Activated naive CD4-positive, alpha-beta T cell (primary cell): ENCODE measurements around the gene BECN2.

Source experiments
- DNase-seq, 4 experiments: peaks; one replicate each; lab custom pipeline; 2025; lab: John Stamatoyannopoulos, UW

The BECN2 gene, protein sequence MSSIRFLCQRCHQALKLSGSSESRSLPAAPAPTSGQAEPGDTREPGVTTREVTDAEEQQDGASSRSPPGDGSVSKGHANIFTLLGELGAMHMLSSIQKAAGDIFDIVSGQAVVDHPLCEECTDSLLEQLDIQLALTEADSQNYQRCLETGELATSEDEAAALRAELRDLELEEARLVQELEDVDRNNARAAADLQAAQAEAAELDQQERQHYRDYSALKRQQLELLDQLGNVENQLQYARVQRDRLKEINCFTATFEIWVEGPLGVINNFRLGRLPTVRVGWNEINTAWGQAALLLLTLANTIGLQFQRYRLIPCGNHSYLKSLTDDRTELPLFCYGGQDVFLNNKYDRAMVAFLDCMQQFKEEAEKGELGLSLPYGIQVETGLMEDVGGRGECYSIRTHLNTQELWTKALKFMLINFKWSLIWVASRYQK

GRCh38 chr1:241957692-241958494, at the start of gene BECN2:
TSS of gene BECN2 (plus strand) at chr1:241957767. CDS start at chr1:241957767, 0 bp downstream.
- DNase-seq: no peak

GRCh38 chr1:241916196-241916595, 41.4 kb upstream of the BECN2 start:
- DNase-seq: no peak

DNA sequence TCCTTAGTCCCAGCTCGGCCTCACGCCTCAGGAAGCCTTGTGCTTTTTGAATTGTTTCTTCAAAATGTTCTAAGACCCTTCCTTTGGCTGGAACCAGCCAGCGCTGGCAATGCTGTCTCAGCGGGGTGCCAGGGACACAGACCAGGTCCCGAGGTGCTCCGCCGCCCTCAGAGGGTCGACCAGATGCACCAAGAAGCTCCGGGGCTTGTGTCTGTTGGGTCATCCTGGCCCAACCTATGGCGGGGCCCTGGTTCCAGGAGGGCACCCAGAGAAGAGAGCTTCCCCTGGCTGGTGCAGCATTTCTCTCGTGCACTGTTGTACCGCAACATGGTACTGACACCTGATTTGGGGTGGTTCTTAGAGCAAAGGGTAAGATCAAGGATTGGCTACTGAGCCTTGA, 40.1 kb upstream of the BECN2 start:
- DNase-seq: no peak

GRCh38 chr1:241918879-241919278, 38.7 kb upstream of the BECN2 start:
- DNase-seq: no peak

- no peak for DNase-seq
Measured at GRCh38 chr1:241924080-241924808, 33.3 kb upstream of the BECN2 start.

DNA sequence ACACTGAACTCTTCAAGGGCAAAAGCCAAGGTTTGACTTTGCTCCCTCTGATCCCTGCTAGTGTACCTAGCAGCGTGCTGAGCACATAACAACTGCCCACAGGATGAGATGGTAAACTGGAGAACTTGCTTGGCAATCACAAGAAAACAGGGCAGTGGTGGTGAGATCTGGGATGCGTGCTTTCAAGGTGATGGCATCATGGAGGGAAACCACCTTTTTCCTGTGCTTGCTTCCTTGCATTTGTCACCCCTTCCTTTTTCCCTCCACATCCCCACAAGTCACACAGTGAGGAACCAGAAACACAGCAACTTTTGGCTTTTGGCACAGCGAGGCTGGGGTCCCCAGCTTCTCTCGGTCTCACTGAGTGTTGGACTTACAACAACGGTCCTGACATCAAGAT, 31.4 kb upstream of the BECN2 start:
- DNase-seq: no peak

GRCh38 chr1:241927321-241927720, 30.2 kb upstream of the BECN2 start:
- DNase-seq: no peak

- DNase-seq: no peak
Measured at GRCh38 chr1:241932845-241933244, 24.7 kb upstream of the BECN2 start.

DNA sequence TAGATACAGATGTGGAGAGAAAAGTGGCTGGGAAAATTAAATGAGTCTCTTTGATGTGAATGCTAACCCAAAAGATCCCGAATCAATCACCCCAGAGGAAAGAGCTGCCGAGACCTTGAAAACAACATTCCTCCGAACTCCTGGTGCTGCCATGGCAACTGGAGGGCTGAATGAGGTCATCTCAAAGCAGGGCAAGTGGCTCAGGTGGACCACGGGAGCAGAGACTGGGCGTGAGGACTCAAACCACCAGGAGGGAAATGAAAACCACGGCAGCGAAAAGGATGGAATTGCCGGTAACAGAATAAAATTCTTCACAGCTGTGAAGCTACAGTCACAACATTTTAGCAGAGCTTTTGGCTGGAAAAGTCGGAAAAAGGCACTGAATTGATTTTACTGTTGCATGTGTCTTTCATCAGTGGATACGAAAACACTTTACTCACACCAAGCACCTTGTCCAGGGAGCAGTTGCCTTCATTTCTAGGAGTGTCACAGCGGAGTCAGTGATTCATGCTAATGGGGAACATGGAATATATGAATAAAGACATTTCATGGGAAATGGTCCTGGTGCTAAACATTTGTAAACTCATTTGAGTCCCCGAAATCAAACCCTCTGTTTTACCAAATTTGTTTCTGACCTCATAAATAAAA, 23.2 kb upstream of the BECN2 start:
- DNase-seq: no peak

DNA sequence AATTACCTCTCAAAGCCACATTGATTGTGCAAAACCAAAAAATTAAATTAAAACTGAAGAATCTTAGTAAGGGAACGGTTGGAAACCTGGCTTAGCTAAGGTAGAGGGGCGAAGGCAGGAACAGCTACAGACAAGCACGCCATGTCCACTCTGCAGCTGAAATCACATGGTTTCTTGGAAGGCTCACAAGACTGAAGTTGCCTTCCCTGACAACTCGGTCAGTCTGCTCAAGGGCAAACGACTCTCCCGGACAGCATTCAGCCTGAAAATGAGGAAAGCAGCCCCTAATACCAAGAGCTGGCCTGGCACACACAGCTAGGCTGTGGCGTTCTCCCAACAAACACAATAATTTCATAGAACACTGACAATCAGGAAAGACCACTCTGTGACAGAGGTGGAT, 22.7 kb upstream of the BECN2 start:
- no peak for DNase-seq

GRCh38 chr1:241939798-241940197, 17.8 kb upstream of the BECN2 start:
- DNase-seq: no peak

DNA sequence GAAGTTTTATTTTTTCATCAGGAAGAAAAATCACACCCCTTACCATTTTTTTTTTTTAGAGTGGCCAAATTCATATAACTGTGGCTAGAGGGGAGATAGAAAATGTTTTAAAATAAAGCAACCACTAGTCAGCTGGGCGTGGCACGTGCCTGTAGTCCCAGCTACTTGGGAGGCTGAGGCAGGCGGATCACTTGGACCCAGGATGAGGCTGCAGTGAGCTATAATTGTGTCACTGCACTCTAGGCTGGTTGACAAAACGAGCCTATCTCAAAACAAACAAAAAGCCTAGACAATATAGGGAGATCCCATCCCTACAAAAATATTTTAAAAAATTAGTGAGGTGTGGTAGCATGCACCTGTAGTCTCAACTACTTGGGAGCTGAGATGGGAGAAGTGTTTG, 14.8 kb upstream of the BECN2 start:
- DNase-seq: no peak

DNA sequence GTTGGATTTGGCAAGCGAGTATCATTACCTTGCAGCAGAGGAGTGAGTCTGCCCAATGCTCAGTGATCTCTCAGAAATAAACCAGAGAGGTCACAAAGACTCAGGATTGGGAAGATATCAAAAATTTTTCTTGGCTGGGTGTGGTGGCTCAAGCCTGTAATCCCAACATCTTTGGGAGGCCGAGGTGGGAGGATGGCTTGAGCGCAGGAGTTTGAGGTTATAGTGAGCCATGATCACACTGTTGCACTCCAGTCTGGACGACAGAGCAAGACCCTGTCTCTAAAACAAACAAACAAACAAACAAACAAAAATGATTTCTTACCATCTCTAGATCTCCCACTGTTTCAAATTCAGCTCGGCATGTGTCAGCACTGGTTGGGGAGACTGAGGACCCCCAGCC, 13.3 kb upstream of the BECN2 start:
- no peak for DNase-seq

DNA sequence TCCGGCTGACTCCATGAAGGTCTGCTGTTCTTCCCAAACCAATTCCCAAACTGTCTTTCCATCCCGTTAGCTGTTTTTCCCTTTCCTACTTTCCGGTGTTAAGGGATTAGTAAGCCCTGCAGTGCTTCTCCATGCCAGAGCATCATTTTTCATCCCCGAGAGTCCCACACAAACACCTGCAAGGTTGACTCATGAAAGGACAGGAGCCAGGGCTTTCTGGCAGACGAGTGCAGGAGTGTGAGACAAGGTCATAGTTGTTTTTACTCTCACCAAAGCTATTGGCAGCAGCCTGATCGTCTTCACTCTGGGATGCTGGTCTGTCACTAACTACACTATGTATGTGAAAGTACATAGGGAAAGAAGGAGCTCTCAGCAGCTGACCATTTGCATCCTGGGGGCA, 10.2 kb upstream of the BECN2 start:
- no peak for DNase-seq

DNA sequence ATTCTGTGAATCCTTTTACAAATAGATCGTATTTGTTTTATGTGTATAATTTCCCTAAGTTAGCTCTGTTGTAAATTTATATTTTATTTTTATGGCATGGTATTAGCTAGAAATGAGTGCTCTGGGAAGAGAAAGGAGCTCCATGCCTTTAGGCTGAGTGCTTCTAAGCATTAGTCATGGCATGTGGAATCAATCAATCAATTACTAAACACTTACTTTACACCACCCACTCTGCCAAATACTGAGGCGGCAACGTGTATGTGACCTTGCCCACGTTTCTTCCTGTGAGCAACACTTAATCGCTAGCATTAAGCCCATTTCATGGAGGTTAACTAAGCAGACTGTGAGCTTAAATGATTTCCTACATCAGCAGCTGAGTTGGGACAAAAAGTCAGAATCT, 7.2 kb upstream of the BECN2 start:
- no peak for DNase-seq

GRCh38 chr1:241962153-241962552, 4.6 kb downstream of the BECN2 start:
- DNase-seq: no peak

DNA sequence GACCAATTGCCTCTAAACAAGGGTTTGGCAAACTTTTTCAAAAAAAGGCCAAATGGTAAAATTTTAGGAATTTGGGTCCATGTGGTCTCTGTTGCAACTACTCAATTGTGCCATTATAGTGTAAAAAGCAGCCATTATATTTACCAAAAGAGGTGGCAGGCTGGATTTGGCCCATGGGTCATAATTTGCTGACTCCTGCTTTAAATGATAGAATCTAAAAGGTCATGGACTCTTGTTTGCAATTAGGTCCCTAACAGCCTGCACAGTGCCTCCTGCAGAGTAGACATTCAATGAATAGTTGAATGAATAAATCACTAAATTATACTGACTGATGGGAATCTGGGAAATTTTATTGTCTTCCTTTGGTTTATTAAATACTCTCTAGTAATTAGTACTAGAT, 6.2 kb downstream of the BECN2 start:
- DNase-seq: no peak

DNA sequence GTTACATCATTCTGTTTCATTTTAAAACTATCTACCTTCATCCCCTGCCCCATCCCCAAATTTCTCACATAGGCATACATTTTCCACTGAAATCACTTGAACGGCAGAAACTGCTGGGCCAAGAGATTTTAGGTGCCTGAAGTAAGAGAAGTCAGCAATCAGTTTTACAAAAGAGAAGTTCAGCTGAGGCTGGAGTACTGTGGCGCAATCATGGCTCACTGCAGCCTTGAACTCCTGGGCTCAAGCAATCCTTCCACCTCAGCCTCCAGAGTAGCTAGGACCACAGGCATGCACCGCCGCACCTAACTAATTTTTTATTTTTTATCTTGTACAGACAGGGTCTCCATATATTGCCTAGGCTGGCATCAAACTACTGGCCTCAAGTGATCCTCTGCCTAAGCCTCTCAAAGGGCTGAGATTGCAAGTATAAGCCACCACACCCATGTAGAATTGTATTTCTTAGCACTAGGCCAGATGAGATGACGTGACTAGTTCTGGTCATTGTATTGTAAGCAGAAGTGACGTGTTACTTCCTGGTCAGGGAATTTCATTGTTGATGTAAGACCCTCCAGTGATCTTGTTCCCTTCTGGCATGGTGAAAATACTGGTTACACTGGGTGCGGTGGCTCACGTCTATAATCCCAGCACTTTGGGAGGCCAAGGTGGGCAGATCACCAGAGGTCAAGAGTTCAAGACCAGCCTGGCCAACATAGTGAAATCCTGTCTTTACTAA, 7.1 kb downstream of the BECN2 start:
- DNase-seq: no peak

- DNase-seq: no peak
Measured at GRCh38 chr1:241968611-241969010, 11.0 kb downstream of the BECN2 start.

DNA sequence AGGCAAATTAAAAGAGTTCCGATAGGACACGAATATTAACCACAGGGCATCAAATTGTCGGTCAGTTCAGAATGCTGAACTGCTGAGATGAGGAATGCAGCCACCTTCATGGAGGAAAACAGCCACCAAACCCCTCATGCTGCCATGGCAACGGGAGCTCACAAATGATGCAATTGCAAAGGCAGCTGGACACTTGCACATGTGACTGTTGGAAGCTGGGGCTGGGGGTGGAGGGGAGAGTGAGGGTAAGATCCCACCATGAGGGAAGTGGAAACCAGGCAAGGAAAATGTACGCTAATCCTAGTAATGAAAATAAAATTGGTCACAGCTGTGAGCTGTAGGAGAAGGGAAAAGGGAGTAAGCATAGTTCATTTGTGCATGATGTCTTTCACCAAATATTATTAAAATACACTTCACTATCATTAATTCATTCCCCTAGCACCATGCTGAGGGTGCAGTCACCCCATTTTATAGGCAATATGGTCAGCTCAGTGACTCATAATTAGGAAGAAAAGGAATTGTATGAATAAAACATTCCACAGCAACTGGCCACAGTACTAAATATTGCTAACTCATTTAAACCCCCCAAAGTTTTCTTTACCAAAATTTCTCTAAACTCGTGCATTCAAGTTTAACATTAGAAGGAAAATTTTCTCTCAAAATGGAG, 15.3 kb downstream of the BECN2 start:
- no peak for DNase-seq

DNA sequence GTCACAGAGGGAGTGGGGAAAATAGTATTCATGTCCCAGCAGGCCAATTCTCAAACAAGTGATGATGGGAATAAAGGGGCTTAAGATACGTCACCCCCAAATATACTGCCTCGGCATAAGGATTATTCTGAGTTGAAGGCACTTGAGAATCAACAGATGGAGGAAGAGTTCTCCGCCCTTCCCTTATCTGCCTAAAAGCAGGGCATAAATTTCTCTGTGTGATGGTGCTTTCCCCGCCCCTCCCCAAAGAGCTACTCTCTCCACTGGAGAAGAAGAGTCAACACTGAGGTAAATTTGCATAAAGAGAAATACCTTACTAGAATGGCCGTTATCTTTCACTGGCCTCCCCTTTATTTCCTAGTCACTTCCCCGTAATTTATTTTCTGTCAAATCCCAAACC, 18.7 kb downstream of the BECN2 start:
- DNase-seq: no peak
